GM21825 (cell line): ENCODE results near the gene TDRD10.
"Not testable (repeated sequence)": the region's sequence is repeated elsewhere in the genome, so short reads cannot be mapped to it uniquely, and the experiment has no call there.

Source experiments
- ATAC-seq: cut with Tn5 transposase; IDR thresholded peaks from one replicate; pipeline ENCODE4 v1.9.1; 2021; ENCODE audit warnings: mild to moderate bottlenecking, moderate library complexity; ENCODE audit not compliant: unreplicated experiment

The TDRD10 gene

GRCh38 chr1:154512760-154513159, 10.7 kb downstream of the TDRD10 start:
- no peak for ATAC-seq

DNA sequence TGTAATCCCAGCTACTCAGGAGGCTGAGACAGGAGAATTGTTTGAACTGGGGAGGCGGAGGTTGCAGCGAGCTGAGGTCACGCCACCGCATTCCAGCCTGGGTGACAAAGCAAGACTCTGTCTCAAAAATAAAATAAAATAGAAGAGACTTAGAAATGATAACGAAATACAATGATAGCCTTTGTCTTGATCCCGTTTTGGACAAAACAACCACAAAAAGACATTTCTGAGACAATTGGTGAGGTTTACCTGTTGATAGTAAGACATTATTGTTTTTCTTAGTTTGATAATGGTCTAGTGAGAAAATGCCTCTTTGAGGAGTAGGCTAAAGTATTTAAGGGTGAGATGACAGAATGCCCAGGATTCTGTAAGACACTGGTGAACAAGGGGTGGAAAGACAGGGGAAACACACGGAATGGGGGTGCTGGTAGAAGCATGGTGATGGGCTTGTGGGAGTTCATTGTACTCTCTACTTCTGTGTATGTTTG, 12.1 kb downstream of the TDRD10 start:
- ATAC-seq = no peak

DNA sequence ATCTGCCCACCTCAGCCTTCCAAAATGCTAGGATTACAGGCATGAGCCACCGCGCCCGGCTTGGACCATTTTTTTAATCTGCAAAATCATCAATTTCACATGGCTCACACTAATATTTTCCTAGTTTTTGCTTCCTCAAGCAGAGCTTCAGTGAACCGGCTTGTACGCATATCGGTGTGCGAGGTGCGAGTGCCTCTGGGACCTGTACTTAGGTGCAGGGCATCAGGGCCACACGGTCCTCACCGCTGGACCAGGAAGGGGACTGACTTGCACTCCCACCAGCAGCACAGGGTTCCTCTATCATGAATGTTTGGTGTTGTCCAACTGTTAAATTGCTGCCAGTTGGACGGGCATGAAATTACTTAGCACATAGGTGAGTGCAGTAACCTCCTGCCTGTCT, 15.6 kb downstream of the TDRD10 start:
- no peak for ATAC-seq

DNA sequence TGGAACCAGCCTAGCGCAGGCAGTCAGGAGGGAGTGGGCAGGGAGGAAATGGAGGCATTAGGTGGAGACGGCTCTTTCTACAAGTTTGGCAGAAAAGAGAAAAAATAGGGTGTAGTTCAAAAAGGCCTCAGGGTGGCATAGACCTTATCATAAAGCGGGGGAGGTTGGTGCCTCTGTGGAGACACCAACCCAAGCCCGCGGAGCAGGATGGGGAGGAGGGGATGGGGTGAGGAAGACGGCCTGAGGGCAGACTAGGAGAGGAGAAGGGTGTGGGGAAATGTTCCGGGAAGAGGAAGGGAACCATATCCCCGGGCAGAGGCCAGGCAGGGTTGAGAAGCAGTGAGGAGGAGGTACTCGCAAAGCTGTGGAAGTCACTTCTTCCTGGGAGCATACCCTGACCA, 17.6 kb downstream of the TDRD10 start:
- no peak for ATAC-seq

DNA sequence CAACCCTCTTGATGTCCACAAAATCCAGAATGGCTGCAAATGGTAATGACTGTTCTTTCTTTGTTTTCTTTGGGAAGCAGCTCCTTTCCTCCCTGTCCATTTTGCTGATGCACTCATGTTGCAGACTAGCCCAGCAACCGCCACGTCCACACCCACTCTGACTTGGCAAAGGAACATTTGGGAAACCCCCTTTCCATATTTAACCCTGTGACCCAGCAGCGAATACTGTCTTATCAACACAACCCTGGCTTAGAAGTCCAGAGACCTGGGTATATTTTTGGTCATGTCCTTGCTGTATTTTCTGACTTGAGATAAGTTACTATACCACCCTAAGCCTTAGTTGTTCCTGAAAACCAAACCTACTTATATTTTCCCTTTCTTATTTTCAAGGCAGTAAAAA, 18.3 kb downstream of the TDRD10 start:
- no peak for ATAC-seq

DNA sequence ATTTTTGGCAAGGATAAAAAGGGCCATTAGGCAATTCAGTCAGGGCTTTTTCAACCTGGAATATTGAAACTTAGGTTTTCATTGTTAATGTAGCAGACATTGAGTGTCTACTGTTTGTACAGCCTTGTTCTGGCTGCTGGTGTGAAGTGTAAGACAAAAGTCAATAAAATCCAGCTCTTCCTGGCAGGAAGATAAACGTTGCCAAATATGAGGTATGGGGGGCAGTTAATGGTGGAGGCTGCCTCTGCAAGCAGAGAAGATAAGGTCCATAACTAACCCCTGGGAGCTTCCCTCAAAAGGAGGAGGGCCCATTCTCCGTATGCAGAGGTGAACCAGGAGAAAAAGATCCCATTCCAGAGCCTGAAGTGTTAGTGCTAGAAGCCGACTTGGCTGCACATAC, 19.7 kb downstream of the TDRD10 start:
- no peak for ATAC-seq

- no peak for ATAC-seq
Measured at GRCh38 chr1:154524881-154525280, 22.9 kb downstream of the TDRD10 start.

GRCh38 chr1:154527192-154527591, 25.2 kb downstream of the TDRD10 start:
- no peak for ATAC-seq

DNA sequence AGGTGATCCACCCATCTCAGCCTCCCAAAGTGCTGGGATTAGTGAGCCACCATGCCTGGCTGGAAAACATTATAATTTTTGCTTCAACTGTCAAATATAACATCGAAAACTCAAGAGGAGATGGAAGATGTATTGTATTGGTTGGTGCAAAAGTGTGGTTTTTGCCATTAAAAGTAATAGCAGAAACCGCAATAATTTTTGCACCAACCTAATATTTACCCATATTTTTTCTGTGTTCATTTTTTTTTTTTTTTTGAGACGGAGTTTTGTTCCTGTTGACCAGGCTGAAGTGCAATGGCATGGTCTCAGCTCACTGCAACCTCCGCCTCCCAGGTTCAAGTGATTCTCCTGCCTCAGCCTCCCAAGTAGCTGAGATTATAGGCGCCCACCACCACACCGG, 27.3 kb downstream of the TDRD10 start:
- no peak for ATAC-seq

DNA sequence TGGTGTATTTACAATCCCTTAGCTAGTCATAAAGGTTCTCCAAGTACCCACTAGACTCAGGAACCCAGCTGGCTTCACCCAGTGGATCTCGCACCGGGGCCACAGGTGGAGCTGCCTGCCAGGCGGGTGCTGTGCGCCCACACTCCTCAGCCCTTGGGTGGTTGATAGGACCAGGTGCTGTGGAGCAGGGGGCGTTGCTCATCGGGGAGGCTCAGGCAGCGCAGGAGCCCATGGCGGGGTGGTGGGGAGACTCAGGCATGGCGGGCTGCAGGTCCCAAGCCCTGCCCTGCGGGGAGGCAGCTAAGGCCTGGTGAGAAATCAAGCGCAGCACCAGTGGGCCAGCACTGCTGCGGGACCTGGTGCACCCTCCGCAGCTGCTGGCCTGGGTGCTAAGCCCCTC, 29.9 kb downstream of the TDRD10 start:
- ATAC-seq = not testable (repeated sequence)

GRCh38 chr1:154533952-154534844, 32.2 kb downstream of the TDRD10 start:
- no peak for ATAC-seq

DNA sequence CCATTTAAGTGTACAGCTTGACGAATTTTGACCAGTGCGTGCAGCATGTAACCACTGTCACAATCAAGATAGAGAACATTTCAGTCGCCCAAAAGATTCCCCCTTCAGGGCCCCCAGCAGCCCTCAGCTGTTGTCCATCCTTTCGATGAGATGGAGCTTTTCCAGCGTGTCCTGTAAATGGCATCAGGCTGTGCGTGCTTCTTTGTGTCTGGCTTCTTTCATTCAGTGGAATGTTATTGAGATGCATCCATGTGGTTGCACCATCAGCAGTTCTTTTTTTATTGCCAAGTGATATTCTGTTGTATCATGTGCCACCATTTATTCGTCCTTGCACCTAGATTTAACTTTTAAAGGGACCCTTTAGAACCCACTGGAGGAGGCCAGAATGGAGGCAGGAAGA, 34.6 kb downstream of the TDRD10 start:
- no peak for ATAC-seq

DNA sequence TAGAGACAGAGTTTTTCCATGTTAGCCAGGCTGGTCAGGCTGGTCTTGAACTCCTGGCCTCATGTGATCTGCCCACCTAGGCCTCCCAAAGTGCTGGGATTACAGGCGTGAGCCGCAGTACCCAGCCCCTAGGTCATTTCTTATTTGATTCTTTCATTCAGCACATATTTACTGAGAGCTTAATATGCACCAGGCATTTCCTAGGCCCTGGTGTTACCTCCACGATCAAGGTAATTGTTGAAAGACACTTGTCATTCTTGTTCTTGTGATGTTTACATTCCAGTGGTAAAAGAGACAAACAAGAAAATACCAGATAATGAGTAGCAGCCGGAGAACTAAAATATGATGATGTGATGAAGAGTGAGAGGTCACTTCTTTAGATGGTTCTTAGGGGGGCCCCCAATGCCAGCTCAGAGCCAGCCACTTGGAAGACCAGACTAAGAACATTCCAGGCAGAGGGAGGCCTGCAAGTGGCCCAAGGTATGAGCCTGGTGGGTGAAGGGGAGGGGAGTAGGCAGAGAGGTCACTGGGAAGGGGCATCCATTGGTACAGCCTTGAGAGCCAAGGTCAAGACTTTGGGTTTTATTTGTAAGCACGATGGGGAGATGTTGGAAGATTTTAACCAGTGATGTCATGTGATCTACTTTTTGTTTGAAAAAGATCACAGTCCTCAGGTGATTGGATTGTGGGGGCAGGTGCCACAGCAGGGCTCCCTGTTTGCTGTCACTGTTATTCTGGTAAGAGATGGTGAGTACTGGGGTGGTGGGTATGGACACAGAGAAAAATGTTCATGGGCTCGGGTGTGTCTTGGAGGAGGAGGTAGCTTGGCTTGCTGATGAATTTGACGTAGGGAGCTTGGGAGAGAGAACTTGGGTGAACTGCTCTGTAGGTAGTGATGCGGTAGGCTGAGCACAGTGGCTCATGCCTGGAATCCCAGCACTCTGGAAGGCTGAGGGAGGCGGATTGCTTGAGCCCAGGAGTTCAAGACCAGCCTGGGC, 37.8 kb downstream of the TDRD10 start:
- ATAC-seq = no peak

GRCh38 chr1:154541231-154541630, 39.2 kb downstream of the TDRD10 start:
- no peak for ATAC-seq

DNA sequence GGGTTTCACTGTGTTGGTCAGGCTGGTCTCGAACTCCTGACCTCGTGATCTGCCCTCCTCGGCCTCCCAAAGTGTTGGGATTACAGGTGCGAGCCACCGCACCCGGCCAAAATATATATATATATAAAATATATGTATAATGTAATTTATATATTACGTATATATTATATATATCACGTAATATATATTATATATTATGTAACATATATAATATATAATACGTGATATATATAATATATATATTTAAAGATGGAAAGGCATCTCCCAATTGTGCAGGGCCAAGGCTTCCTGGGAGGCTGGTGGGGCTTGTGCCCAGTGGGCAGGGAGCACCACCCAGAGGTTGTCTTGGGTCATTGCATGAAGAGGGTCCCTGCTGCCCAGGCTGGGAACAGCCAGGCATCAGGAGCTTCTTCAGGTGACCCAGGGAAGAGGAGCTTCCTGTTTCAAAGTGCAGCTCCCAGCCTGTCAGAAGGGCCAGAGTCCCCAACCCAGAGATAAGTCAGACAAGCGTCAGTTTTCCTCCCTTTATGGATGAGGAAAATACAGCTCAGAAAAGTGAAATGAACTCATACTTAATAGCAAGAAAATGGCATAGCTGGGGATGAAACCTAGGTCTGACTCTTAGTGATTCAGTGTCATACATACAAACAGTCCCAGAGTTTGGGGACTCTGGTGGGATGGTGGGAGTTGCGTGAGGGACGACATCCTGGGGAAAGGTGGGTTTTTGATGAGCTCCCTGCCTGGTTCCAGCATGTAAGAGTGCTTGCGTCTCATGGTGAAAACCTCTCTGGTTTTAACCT, 44.4 kb downstream of the TDRD10 start:
- ATAC-seq = no peak

GRCh38 chr1:154547105-154547732, 45.2 kb downstream of the TDRD10 start:
- no peak for ATAC-seq

DNA sequence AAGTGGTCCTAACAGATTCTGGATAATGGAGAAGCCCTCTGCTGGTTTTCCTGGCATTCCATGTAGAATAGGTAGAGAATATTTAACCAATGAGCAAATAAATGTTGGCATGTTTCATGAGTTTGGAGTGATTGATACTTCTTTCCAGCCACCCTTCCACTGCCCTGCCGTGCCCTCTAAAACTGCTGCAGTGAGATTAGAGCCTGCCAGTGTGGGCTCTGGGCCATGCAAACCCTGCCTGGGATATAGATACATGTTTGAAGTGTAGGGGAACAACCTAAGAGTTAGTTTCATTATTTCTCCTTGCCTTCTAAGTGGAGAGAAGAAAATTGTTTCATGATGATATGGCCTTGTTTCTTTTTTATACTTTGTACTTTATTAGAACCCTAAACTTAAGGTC, 46.0 kb downstream of the TDRD10 start:
- no peak for ATAC-seq

DNA sequence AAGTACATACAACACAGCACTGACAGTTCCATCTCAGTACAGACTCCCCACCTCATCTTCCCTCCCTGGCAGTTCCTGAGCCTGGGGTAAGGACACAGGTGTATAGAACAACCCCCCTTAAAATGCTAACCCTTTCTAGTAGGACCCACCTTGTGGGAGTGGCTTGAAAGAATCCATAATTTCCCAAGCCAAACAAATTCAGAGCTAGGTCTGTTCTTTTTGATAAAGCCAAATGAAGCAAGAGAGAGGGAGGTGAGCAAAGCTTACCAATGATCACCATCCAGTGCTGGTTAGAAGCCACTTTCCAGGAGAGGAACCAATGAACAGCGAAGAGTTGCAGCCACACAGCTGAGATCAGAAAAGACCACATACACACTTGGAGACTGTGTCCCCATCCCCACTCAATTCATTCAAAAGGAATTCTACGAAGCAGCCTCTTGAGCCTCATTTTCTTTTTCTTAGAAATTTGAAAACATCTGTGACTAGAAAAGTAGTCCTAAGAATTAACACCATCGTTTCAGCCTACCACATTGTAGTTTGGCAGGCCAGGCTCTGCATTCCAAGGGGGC, 47.3 kb downstream of the TDRD10 start:
- no peak for ATAC-seq

DNA sequence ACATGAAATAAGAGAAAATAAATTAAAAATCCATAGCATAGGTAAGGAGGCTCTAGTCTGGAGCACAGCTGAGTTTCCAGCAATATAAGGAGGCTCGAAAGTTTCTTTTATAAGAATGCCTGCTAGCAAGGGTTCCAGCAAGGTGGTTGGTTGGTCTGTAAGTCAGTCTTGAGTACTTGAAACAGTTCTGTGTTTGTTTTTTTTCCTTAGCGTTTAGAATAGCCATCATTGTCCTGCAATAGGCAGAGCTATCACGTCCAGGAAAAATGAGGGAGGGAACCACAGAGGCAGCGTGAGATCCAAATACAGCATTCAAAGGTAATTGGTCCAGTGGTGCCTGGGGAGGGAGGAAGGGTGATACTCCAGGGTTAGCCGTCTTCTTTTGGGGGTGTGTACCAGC, 48.1 kb downstream of the TDRD10 start:
- no peak for ATAC-seq

DNA sequence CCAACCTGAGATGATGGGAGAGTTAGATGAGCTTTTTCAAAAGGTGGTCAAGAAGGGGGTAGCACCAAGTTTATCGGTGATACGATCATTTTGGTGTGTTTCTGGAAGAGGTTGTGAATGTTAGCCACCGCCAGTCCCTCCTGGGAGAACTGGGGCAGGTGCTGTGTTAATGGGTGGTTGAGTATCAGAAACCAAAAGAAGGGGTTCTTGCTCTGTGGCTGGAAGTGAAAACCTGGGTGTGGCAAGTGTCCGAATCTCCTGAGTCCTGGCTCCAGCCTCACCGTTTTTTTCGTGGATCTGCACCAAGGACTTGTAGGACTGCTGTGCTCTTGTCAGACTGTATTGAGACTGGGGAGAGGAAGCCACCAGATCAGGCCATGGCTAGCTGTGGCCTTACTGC, 48.6 kb downstream of the TDRD10 start:
- ATAC-seq = no peak
